GM12892 (cell line): ENCODE data around the gene CAPN5.

ENCODE experiments used
- POLR2AphosphoS5 ChIP-seq: IDR thresholded peaks from 2 replicates; pipeline ENCODE4 v1.6.1; 2011; ENCODE audit warnings: low read depth, low read length, control low read depth
- TAF1 ChIP-seq: IDR thresholded peaks from 2 replicates; pipeline ENCODE4 v1.6.1; 2011; ENCODE audit warnings: low read depth, mild to moderate bottlenecking, control low read depth, low read length, borderline replicate concordance

- TF ChIP-seq POLR2AphosphoS5: no peak
- no peak for TF ChIP-seq TAF1
Observed at GRCh38 chr11:77122576-77123212, 55.9 kb downstream of the CAPN5 start.
